MM.1S (cell line): Measurements from ENCODE around the gene PGS1.
A peak's percentile ranks its signal among the peaks of the same experiment; 100 is the strongest.

ENCODE experiments used
- DNase-seq: peaks from one replicate; pipeline ENCODE4 v3.0.0-alpha.2; 2015
- H2AFZ ChIP-seq: fragments of 300-600 bp; sonication (generic); 2 replicates; pipeline ENCODE4 v1.6.0; 2016; ENCODE audit warnings: antibody characterized with exemption, low read length
- H3F3A ChIP-seq: fragments of 300-600 bp; sonication (generic); 2 replicates; pipeline ENCODE4 v1.6.1; 2016; ENCODE audit warnings: mild to moderate bottlenecking, antibody characterized with exemption, low read length, moderate library complexity, mixed read lengths; ENCODE audit not compliant: insufficient read depth
- H3K27ac ChIP-seq: fragments of 300-600 bp; sonication (generic); 2 replicates; pipeline ENCODE4 v1.5.1; 2016; ENCODE audit warnings: mild to moderate bottlenecking, low read length
- H3K27me3 ChIP-seq: fragments of 300-600 bp; sonication (generic); replicated peaks from 2 replicates; pipeline ENCODE4 v1.6.0; 2016; ENCODE audit warnings: low read length; ENCODE audit not compliant: insufficient read depth
- H3K36me3 ChIP-seq: fragments of 300-600 bp; sonication (generic); replicated peaks from 2 replicates; pipeline ENCODE4 v1.6.1; 2016; ENCODE audit warnings: mild to moderate bottlenecking, low read length, mixed read lengths; ENCODE audit not compliant: insufficient read depth
- H3K4me1 ChIP-seq: fragments of 300-600 bp; sonication (generic); 2 replicates; pipeline ENCODE4 v1.6.1; 2016; ENCODE audit warnings: low read length, mixed read lengths
- H3K4me2 ChIP-seq: fragments of 300-600 bp; sonication (generic); 2 replicates; pipeline ENCODE4 v1.6.0; 2016; ENCODE audit warnings: low read depth, low read length
- H3K4me3 ChIP-seq: fragments of 300-600 bp; sonication (generic); 2 replicates; pipeline ENCODE4 v1.5.1; 2016; ENCODE audit warnings: low read length, mixed read lengths
- H3K79me2 ChIP-seq: fragments of 300-600 bp; sonication (generic); 2 replicates; pipeline ENCODE4 v1.6.1; 2016; ENCODE audit warnings: mixed run types, low read length, mixed read lengths
- H3K9ac ChIP-seq: fragments of 300-600 bp; sonication (generic); 2 replicates; pipeline ENCODE4 v1.6.1; 2016; ENCODE audit warnings: low read length, mixed read lengths
- H3K9me2 ChIP-seq: fragments of 300-600 bp; sonication (generic); replicated peaks from 2 replicates; pipeline ENCODE4 v1.6.1; 2016; ENCODE audit warnings: mild to moderate bottlenecking, low read length, mixed read lengths; ENCODE audit not compliant: insufficient read depth
- H3K9me3 ChIP-seq: fragments of 300-600 bp; sonication (generic); replicated peaks from 2 replicates; pipeline ENCODE4 v1.6.1; 2016; ENCODE audit warnings: mild to moderate bottlenecking, low read length, mixed read lengths; ENCODE audit not compliant: insufficient read depth
- H4K20me1 ChIP-seq: fragments of 300-600 bp; sonication (generic); 2 replicates; pipeline ENCODE4 v1.6.1; 2016; ENCODE audit warnings: mild to moderate bottlenecking, low read length, moderate library complexity, mixed read lengths; ENCODE audit not compliant: insufficient read depth
- EZH2 ChIP-seq: fragments of 300-600 bp; sonication (generic); optimal IDR thresholded peaks from 2 replicates; pipeline ENCODE3; 2017; ENCODE audit warnings: low read depth, mild to moderate bottlenecking, antibody characterized with exemption, low read length, mixed read lengths
- EZH2phosphoT487 ChIP-seq: fragments of 300-600 bp; sonication (generic); IDR thresholded peaks from 2 replicates; pipeline ENCODE4 v1.6.1; 2018; ENCODE audit warnings: antibody characterized with exemption, low read length
- TF ChIP-seq, protein P1 (sequence below): fragments of 300-600 bp; sonication (generic); IDR thresholded peaks from 2 replicates; pipeline ENCODE4 v1.5.1; 2016; ENCODE audit warnings: antibody characterized with exemption, low read length, mixed read lengths

PGS1 gene

GRCh38 chr17:78377858-78378224 lies 608 bp upstream of the PGS1 start:
- peak overlapping the region; percentile 69 for H3K4me2 ChIP-seq
- H3K79me2 ChIP-seq = peaks cover 42% of the 10 kb centered on the region
- no peaks in the 10 kb centered on the region for H3F3A ChIP-seq
- H4K20me1 ChIP-seq = no peaks in the 10 kb centered on the region
- peaks cover 31% of the 10 kb centered on the region for H3K27me3 ChIP-seq
- peak overlapping the region; percentile 92; the same call in 1 of the 2 replicates for H3K9ac ChIP-seq
- H3K9me3 ChIP-seq = no peaks in the 10 kb centered on the region
- H3K9me2 ChIP-seq = no peaks in the 10 kb centered on the region
- no peaks in the 10 kb centered on the region; the same call in 1 of the 2 replicates for H3K4me1 ChIP-seq
- TF ChIP-seq, protein P1, sequence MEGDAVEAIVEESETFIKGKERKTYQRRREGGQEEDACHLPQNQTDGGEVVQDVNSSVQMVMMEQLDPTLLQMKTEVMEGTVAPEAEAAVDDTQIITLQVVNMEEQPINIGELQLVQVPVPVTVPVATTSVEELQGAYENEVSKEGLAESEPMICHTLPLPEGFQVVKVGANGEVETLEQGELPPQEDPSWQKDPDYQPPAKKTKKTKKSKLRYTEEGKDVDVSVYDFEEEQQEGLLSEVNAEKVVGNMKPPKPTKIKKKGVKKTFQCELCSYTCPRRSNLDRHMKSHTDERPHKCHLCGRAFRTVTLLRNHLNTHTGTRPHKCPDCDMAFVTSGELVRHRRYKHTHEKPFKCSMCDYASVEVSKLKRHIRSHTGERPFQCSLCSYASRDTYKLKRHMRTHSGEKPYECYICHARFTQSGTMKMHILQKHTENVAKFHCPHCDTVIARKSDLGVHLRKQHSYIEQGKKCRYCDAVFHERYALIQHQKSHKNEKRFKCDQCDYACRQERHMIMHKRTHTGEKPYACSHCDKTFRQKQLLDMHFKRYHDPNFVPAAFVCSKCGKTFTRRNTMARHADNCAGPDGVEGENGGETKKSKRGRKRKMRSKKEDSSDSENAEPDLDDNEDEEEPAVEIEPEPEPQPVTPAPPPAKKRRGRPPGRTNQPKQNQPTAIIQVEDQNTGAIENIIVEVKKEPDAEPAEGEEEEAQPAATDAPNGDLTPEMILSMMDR = no peak
- no peak for TF ChIP-seq EZH2
- no peak for TF ChIP-seq EZH2phosphoT487
- H2AFZ ChIP-seq = peak overlapping the region; percentile 67
- no peak overlapping the region for H3K27ac ChIP-seq
- DNase-seq = no peak
- H3K4me3 ChIP-seq = peak overlapping the region; percentile 100
- no peaks in the 10 kb centered on the region for H3K36me3 ChIP-seq

- H2AFZ ChIP-seq = peak overlapping the region; percentile 67
- peak overlapping the region; percentile 10; the same call in 1 of the 2 replicates for H3K27ac ChIP-seq
- peaks cover 1% of the 10 kb centered on the region; the same call in 1 of the 2 replicates for H3K4me1 ChIP-seq
Measured at GRCh38 chr17:78379131-78379491, 662 bp downstream of the PGS1 start.

DNA sequence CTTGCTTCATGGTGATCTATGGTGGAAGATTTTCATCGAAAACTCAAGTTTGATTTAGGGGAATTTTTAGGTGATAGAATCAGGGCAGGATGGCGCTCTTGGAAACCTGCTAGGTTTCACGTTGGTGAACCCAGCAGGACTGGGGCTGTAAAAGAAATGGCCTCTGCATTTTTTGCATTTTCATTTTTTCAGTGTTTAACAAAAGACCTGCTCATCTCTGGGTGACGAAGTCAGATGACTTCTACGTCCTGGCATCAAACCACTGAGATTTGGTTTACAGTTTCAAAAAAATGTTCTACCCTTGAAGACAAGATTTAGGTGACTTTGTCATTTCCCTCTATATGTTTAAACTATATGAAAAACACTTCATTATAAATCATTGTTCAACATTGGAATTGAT lies 1.9 kb downstream of the PGS1 start:
- no peak overlapping the region for H3K4me3 ChIP-seq
- no peaks in the 10 kb centered on the region for H3K36me3 ChIP-seq
- H4K20me1 ChIP-seq = no peaks in the 10 kb centered on the region
- H3K9me3 ChIP-seq = no peaks in the 10 kb centered on the region
- H3K4me2 ChIP-seq = no peak overlapping the region
- peaks cover 14% of the 10 kb centered on the region for H3K4me1 ChIP-seq
- H3K27me3 ChIP-seq = peaks cover 10% of the 10 kb centered on the region
- no peak overlapping the region for H2AFZ ChIP-seq
- no peaks in the 10 kb centered on the region for H3K9me2 ChIP-seq
- H3K79me2 ChIP-seq = peaks cover 68% of the 10 kb centered on the region
- no peak overlapping the region for H3K9ac ChIP-seq
- no peak overlapping the region for H3K27ac ChIP-seq
- no peaks in the 10 kb centered on the region for H3F3A ChIP-seq
- no peak for TF ChIP-seq EZH2phosphoT487
- TF ChIP-seq, protein P1 = no peak
- no peak for TF ChIP-seq EZH2
- no peak for DNase-seq

More at GRCh38 chr17:78379131-78379491, 662 bp downstream of the PGS1 start:
- Histone ChIP-seq H3K9ac (peak overlapping the region; percentile 92), H3K4me3 (peak overlapping the region; percentile 100), H3K27me3 (peaks cover 23% of the 10 kb centered on the region), H3K9me2 (no peaks in the 10 kb centered on the region), H3K4me2 (peak overlapping the region; percentile 99), H3K9me3 (no peaks in the 10 kb centered on the region), H4K20me1 (no peaks in the 10 kb centered on the region), H3K79me2 (peaks cover 55% of the 10 kb centered on the region), H3K36me3 (no peaks in the 10 kb centered on the region), H3F3A (no peaks in the 10 kb centered on the region)
- TF ChIP-seq, protein P1 = no peak
- no peak for TF ChIP-seq EZH2
- no peak for TF ChIP-seq EZH2phosphoT487
- no peak for DNase-seq
